Endodermal cell (in vitro differentiated cells): ENCODE data around the gene CD80. TPM values are rescaled to one million over a fixed set of nuclear protein-coding genes. Genes with fewer than 3 reads are reported as not detected.

ENCODE experiments used
- DNase-seq: peaks from one replicate; pipeline ENCODE4 v3.0.0-alpha.2; 2017
- H3K27ac ChIP-seq: 2 replicates; pipeline ENCODE4 v1.5.1; 2013; ENCODE audit warnings: mild to moderate bottlenecking, low read depth, low read length, moderate library complexity
- H3K27me3 ChIP-seq: 2 replicates; pipeline ENCODE4 v1.6.1; 2013; ENCODE audit warnings: mild to moderate bottlenecking, low read length, moderate library complexity; ENCODE audit not compliant: insufficient read depth, control insufficient read depth, poor library complexity, severe bottlenecking
- H3K36me3 ChIP-seq: 2 replicates; pipeline ENCODE4 v1.7.0; 2013; ENCODE audit warnings: mild to moderate bottlenecking, low read length, moderate library complexity; ENCODE audit not compliant: control insufficient read depth, insufficient read depth
- H3K4me1 ChIP-seq: one replicate; pipeline ENCODE4 v1.7.0; 2013; ENCODE audit warnings: low read length; ENCODE audit not compliant: control insufficient read depth, insufficient read depth
- H3K4me3 ChIP-seq: 2 replicates; pipeline ENCODE4 v1.5.1; 2013; ENCODE audit warnings: mild to moderate bottlenecking, low read length, moderate library complexity
- H3K9ac ChIP-seq: 2 replicates; pipeline ENCODE4 v1.6.1; 2013; ENCODE audit warnings: mild to moderate bottlenecking, low read length, moderate library complexity; ENCODE audit not compliant: poor library complexity, severe bottlenecking; ENCODE audit errors: extremely low read depth
- H3K9me3 ChIP-seq: 2 replicates; pipeline ENCODE4 v1.6.1; 2013; ENCODE audit warnings: mild to moderate bottlenecking, low read length, moderate library complexity; ENCODE audit not compliant: control insufficient read depth
- H3K27ac Mint-ChIP-seq: 2 replicates; pipeline ENCODE4 v1.8.0; 2020; ENCODE audit warnings: mixed read lengths
- H3K27me3 Mint-ChIP-seq: 2 replicates; pipeline ENCODE4 v1.8.0; 2021; ENCODE audit warnings: mild to moderate bottlenecking, mixed read lengths; ENCODE audit not compliant: insufficient read depth
- H3K36me3 Mint-ChIP-seq: 2 replicates; pipeline ENCODE4 v1.8.0; 2020; ENCODE audit warnings: low read depth, mixed read lengths
- H3K4me1 Mint-ChIP-seq: 2 replicates; pipeline ENCODE4 v1.8.0; 2020; ENCODE audit warnings: mixed read lengths
- H3K4me3 Mint-ChIP-seq: 2 replicates; pipeline ENCODE4 v1.8.0; 2020; ENCODE audit warnings: mild to moderate bottlenecking, moderate library complexity, mixed read lengths
- H3K9me3 Mint-ChIP-seq: 2 replicates; pipeline ENCODE4 v1.8.0; 2020; ENCODE audit warnings: mild to moderate bottlenecking, mixed read lengths
- CTCF ChIP-seq: fragments of 200-600 bp; sonication (generic); conservative IDR thresholded peaks from 2 replicates; pipeline ENCODE4 v1.5.0; 2021; ENCODE audit warnings: antibody characterized with exemption, mild to moderate bottlenecking
- WGBS, 2 experiments: methylation state at CpG; one replicate each; pipeline versions ENCODE4 v1.1.5 to v1.1.7; 2013; ENCODE audit warnings: missing lambda C conversion rate in 2 of 2, mixed read lengths in 1 of 2; ENCODE audit not compliant: insufficient coverage in 1 of 2, insufficient read length in 1 of 2; 5-methylcytosine and 5-hydroxymethylcytosine counted together
- total RNA-seq, 2 donors: library from RNA; stranded (reverse); fragmentation: NEBNext Ultra II Directional in 1 of 2; extraction: Animal tissue kit (Norgen Biotek cat#: 25700) in 1 of 2; gene quantifications; 2 replicates in 1 of 2; 3 replicates in 1 of 2; pipeline ENCODE4 v1.2.1, GENCODE V29; 2021

The CD80 gene
- total RNA-seq, 2 donors from 2014 or later = 2.2 to 2.5 TPM

DNA sequence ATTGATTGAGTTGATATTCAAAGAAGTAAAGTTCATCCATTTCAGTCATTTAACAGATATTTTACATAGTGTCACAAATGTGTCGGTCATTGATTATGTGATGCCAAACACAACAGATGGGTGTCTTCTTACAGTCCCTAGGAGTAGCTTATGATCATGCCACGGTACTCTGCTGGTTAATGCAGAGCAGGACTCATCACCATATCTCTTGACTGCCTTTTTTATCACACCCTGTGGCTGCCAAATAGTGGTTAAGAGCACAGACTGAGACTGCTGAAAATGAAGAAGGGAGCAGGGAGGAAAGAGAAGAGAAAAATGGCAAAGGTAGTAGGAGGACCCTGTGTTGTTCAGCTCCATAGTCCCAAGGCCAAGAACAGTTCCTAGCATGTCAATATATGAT lies 73.9 kb downstream of the CD80 start:
- WGBS, 2 experiments = 94 to 100% methylated on average over 2 of the region's 2 CpGs
- H3K9ac ChIP-seq = no peak overlapping the region
- H3K27me3 Mint-ChIP-seq = no peaks in the 10 kb centered on the region
- H3K9me3 Mint-ChIP-seq = no peaks in the 10 kb centered on the region
- no peak for TF ChIP-seq CTCF
- no peaks in the 10 kb centered on the region for H3K4me1 ChIP-seq
- peaks cover 23% of the 10 kb centered on the region for H3K36me3 Mint-ChIP-seq
- H3K4me3 Mint-ChIP-seq = no peak overlapping the region
- H3K4me1 Mint-ChIP-seq = peaks cover 4% of the 10 kb centered on the region
- no peak overlapping the region for H3K27ac ChIP-seq
- no peak overlapping the region for H3K4me3 ChIP-seq
- no peak for DNase-seq
- peaks cover 36% of the 10 kb centered on the region for H3K36me3 ChIP-seq
- no peaks in the 10 kb centered on the region for H3K9me3 ChIP-seq
- no peaks in the 10 kb centered on the region for H3K27me3 ChIP-seq
- H3K27ac Mint-ChIP-seq = no peak overlapping the region

DNA sequence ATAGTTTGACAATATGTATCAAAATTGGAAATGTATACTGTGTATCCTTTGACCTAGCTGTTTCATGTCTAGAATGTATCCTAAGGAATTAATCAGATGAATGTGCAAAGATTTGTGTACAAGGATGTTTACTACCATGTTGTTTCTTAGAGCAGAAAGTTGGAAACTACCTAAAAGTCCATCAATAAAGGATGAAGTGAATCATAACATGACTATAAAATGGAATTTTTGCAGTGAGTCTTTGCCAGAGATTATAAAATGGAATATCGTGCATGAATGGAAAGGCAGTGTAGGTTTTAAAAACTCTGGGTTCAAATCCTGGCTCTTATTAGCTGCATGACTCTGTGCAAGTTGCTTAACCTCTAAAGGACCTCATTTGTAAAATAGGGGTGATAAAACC lies 76.3 kb downstream of the CD80 start:
- no peak for TF ChIP-seq CTCF
- H3K4me3 ChIP-seq = no peak overlapping the region
- Mint-ChIP-seq H3K27me3 (no peaks in the 10 kb centered on the region), H3K4me3 (no peak overlapping the region), H3K27ac (no peak overlapping the region), H3K36me3 (peaks cover 33% of the 10 kb centered on the region), H3K4me1 (peaks cover 4% of the 10 kb centered on the region), H3K9me3 (no peaks in the 10 kb centered on the region)
- H3K4me1 ChIP-seq = no peaks in the 10 kb centered on the region
- no peak for DNase-seq
- 97 to 100% methylated on average over 1 of the region's 1 CpG for WGBS, 2 experiments
- peaks cover 41% of the 10 kb centered on the region for H3K36me3 ChIP-seq
- H3K27me3 ChIP-seq = no peaks in the 10 kb centered on the region
- H3K9ac ChIP-seq = no peak overlapping the region
- H3K9me3 ChIP-seq = no peaks in the 10 kb centered on the region
- H3K27ac ChIP-seq = no peak overlapping the region

DNA sequence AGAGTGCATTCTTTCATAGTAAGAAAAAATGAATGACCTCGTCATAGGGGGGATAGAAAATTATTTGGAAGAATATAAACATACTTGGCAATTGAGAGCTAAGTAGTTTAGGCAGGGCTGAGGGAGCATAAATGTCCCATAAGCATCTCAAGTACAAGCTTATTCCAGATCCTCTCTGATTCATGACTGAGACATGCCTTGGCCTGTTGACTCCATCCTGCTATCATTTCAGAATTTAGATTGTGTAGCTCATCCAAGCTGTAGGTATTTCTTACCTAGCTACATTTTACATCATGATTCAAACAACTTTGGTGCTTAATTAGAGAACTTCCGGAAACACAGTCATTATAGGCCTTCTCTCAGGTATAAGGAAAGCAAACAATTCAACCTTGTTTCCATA lies 78.3 kb downstream of the CD80 start:
- H3K9me3 Mint-ChIP-seq = no peaks in the 10 kb centered on the region

More for the DNA sequence above, 78.3 kb downstream of the CD80 start:
- H3K27ac Mint-ChIP-seq = no peak overlapping the region
- no peak overlapping the region for H3K4me3 Mint-ChIP-seq
- peaks cover 29% of the 10 kb centered on the region for H3K36me3 ChIP-seq
- WGBS, 2 experiments = 93 to 100% methylated on average over 2 of the region's 2 CpGs
- H3K9me3 ChIP-seq = no peaks in the 10 kb centered on the region
- no peaks in the 10 kb centered on the region for H3K4me1 ChIP-seq
- H3K27me3 Mint-ChIP-seq = no peaks in the 10 kb centered on the region
- H3K9ac ChIP-seq = no peak overlapping the region
- H3K4me1 Mint-ChIP-seq = peaks cover 4% of the 10 kb centered on the region
- no peak overlapping the region for H3K27ac ChIP-seq
- H3K36me3 Mint-ChIP-seq = peaks cover 33% of the 10 kb centered on the region
- no peak for DNase-seq
- no peak overlapping the region for H3K4me3 ChIP-seq
- H3K27me3 ChIP-seq = no peaks in the 10 kb centered on the region
- no peak for TF ChIP-seq CTCF

Other genes with a start within 250 kb of the CD80 start
- 10 to 100 TPM; 62.3 to 81.8 TPM for gene TMEM39A, start 96.0 kb downstream of the CD80 start, total RNA-seq
- gene POGLUT1, start 90.7 kb downstream of the CD80 start, total RNA-seq = 10 to 100 TPM; 17.9 to 18.7 TPM
- 100 to 1,000 TPM; 107 to 119 TPM for gene TIMMDC1, start 61.1 kb downstream of the CD80 start, total RNA-seq
- 10 to 100 TPM in 1 of 2 donors, 1 to 10 TPM in 1; 7.8 to 11.8 TPM for gene ADPRH, start 19.9 kb upstream of the CD80 start, total RNA-seq
- 1 to 10 TPM; 2.4 to 5.3 TPM for gene PLA1A, start 38.3 kb upstream of the CD80 start, total RNA-seq
- 1 to 10 TPM in 1 of 2 donors, under 1 TPM in 1; 0.95 to 1.6 TPM for gene POPDC2, start 101.0 kb upstream of the CD80 start, total RNA-seq
- gene COX17, start 117.8 kb upstream of the CD80 start, total RNA-seq = 10 to 100 TPM; 54.1 to 73.7 TPM
- 1 to 10 TPM; 5.1 to 9.8 TPM for gene CFAP91, start 143.4 kb upstream of the CD80 start, total RNA-seq
- gene NR1I2, start 222.5 kb upstream of the CD80 start, total RNA-seq = under 1 TPM; 0.20 to 0.29 TPM